ENCODE data around the gene RPL18. TPM values are rescaled to one million over a fixed set of nuclear protein-coding genes. Genes with fewer than 3 reads are reported as not detected.

Gene RPL18
- total and polyA plus RNA-seq, 2 donors (not counting 1 experiment from before 2014, with no cell fraction given): 1,166 to 2,054 TPM

GRCh38 chr19:48603850-48604249 is 15.1 kb downstream of the RPL18 start:
- no peak overlapping the region for H3K27ac ChIP-seq (ENCODE audit: insufficient read depth, low read length)
- no peaks in the 10 kb centered on the region for H3K27me3 ChIP-seq (ENCODE audit: control insufficient read depth, insufficient read depth, low read length)
- H3K4me1 ChIP-seq (ENCODE audit: control insufficient read depth, extremely low read depth, insufficient read depth, low read length): no peaks in the 10 kb centered on the region
- no peak for DNase-seq (ENCODE audit: low read depth in 2 of 2)
- no peaks in the 10 kb centered on the region for H3K79me2 ChIP-seq (ENCODE audit: control insufficient read depth, insufficient read depth, low read length)
- H3K4me3 ChIP-seq (replicated peaks in 1 of 4; ENCODE audit: control extremely low read depth in 1 of 4, insufficient read depth in 1 of 4, low read depth in 3 of 4, low read length in 4 of 4): no peak overlapping the region
- no peak overlapping the region for H2AFZ ChIP-seq (ENCODE audit: low read length)
- TF ChIP-seq CTCF (conservative IDR thresholded peaks at IDR 0.05 in 1 of 2, IDR thresholded peaks at IDR 0.05 in 1 of 2; ENCODE audit: low read depth in 1 of 2, low read length in 2 of 2) (no peak), EZH2 (IDR thresholded peaks at IDR 0.05; ENCODE audit: low read length, missing control alignments) (no peak)
- no peaks in the 10 kb centered on the region for H3K36me3 ChIP-seq (ENCODE audit: control insufficient read depth, insufficient read depth, low read length)
- H3K9me3 ChIP-seq (ENCODE audit: control insufficient read depth, insufficient read depth, low read depth, low read length): no peaks in the 10 kb centered on the region
- H3K4me2 ChIP-seq (ENCODE audit: extremely low read depth, insufficient read depth, low read length): no peak overlapping the region
- H3K9ac ChIP-seq (ENCODE audit: insufficient read depth, low read length): no peak overlapping the region
- H4K20me1 ChIP-seq (ENCODE audit: control insufficient read depth, extremely low read depth, insufficient read depth, low read length): no peaks in the 10 kb centered on the region

GRCh38 chr19:48603449-48603848 is 15.5 kb downstream of the RPL18 start:
- Histone ChIP-seq H3K4me3 (replicated peaks in 1 of 4; ENCODE audit: control extremely low read depth in 1 of 4, insufficient read depth in 1 of 4, low read depth in 3 of 4, low read length in 4 of 4) (no peak overlapping the region), H4K20me1 (ENCODE audit: control insufficient read depth, extremely low read depth, insufficient read depth, low read length) (no peaks in the 10 kb centered on the region), H3K9ac (ENCODE audit: insufficient read depth, low read length) (no peak overlapping the region), H3K4me1 (ENCODE audit: control insufficient read depth, extremely low read depth, insufficient read depth, low read length) (no peaks in the 10 kb centered on the region), H3K36me3 (ENCODE audit: control insufficient read depth, insufficient read depth, low read length) (no peaks in the 10 kb centered on the region), H3K4me2 (ENCODE audit: extremely low read depth, insufficient read depth, low read length) (no peak overlapping the region), H3K27me3 (ENCODE audit: control insufficient read depth, insufficient read depth, low read length) (no peaks in the 10 kb centered on the region), H3K79me2 (ENCODE audit: control insufficient read depth, insufficient read depth, low read length) (no peaks in the 10 kb centered on the region), H3K9me3 (ENCODE audit: control insufficient read depth, insufficient read depth, low read depth, low read length) (no peaks in the 10 kb centered on the region), H3K27ac (ENCODE audit: insufficient read depth, low read length) (no peak overlapping the region), H2AFZ (ENCODE audit: low read length) (no peak overlapping the region)
- no peak for DNase-seq (ENCODE audit: low read depth in 2 of 2)
- no peak for TF ChIP-seq EZH2 (IDR thresholded peaks at IDR 0.05; ENCODE audit: low read length, missing control alignments)
- no peak for TF ChIP-seq CTCF (conservative IDR thresholded peaks at IDR 0.05 in 1 of 2, IDR thresholded peaks at IDR 0.05 in 1 of 2; ENCODE audit: low read depth in 1 of 2, low read length in 2 of 2)

- Histone ChIP-seq H3K36me3 (ENCODE audit: control insufficient read depth, insufficient read depth, low read length) (no peaks in the 10 kb centered on the region), H3K4me1 (ENCODE audit: control insufficient read depth, extremely low read depth, insufficient read depth, low read length) (no peaks in the 10 kb centered on the region), H3K4me2 (ENCODE audit: extremely low read depth, insufficient read depth, low read length) (no peak overlapping the region), H3K27me3 (ENCODE audit: control insufficient read depth, insufficient read depth, low read length) (no peaks in the 10 kb centered on the region), H3K27ac (ENCODE audit: insufficient read depth, low read length) (no peak overlapping the region), H3K9me3 (ENCODE audit: control insufficient read depth, insufficient read depth, low read depth, low read length) (no peaks in the 10 kb centered on the region), H3K4me3 (replicated peaks in 1 of 4; ENCODE audit: control extremely low read depth in 1 of 4, insufficient read depth in 1 of 4, low read depth in 3 of 4, low read length in 4 of 4) (no peak overlapping the region), H2AFZ (ENCODE audit: low read length) (no peak overlapping the region), H3K9ac (ENCODE audit: insufficient read depth, low read length) (no peak overlapping the region), H4K20me1 (ENCODE audit: control insufficient read depth, extremely low read depth, insufficient read depth, low read length) (no peaks in the 10 kb centered on the region), H3K79me2 (ENCODE audit: control insufficient read depth, insufficient read depth, low read length) (no peaks in the 10 kb centered on the region)
- TF ChIP-seq EZH2 (IDR thresholded peaks at IDR 0.05; ENCODE audit: low read length, missing control alignments) (no peak), CTCF (conservative IDR thresholded peaks at IDR 0.05 in 1 of 2, IDR thresholded peaks at IDR 0.05 in 1 of 2; ENCODE audit: low read depth in 1 of 2, low read length in 2 of 2) (no peak)
- no peak for DNase-seq (ENCODE audit: low read depth in 2 of 2)
Measured at GRCh38 chr19:48603001-48603400, 16.0 kb downstream of the RPL18 start.

Measured in fibroblast of lung (primary cell).